K562 (cell line): ENCODE results near the gene TOM1L1. TPM values are rescaled to one million over a fixed set of nuclear protein-coding genes. Genes with fewer than 3 reads are reported as not detected.

Experiments used
- ATAC-seq: fragments of 200-7000 bp; cut with Tn5 transposase; 3 replicates; pipeline ENCODE4 v1.9.1; 2020; ENCODE audit warnings: moderate library complexity
- BruUV-seq: library from RNA; stranded (reverse); fragments of 400-500 nt; replicated peaks from 2 replicates; lab custom pipeline; 2021; lab: Mats Ljungman, UMichigan
- CTCF ChIA-PET: fragments of 300-600 bp; formaldehyde crosslinking; extraction: SDS; loops from one replicate; lab custom pipeline; 2021; ENCODE audit warnings: low intra/inter-chr PET ratio; lab: Yijun Ruan, JAX
- POLR2A ChIA-PET: fragments of 300-600, 350-650 bp; sonication (Branson Sonifier 250); formaldehyde crosslinking; extraction: SDS; loops from one replicate; lab custom pipeline; 2021; ENCODE audit warnings: antibody characterized with exemption, inconsistent platforms; lab: Yijun Ruan, JAX
- DNase-seq, 4 experiments: peaks; one replicate each; pipeline versions ENCODE4 v3.0.0 to v3.0.0-alpha.2; 2011 to 2018; ENCODE audit warnings: low spot score in 3 of 4, mixed read lengths in 3 of 4; ENCODE audit errors: extremely low read depth in 1 of 4
- FAIRE-seq: peaks from 2 replicates; lab custom pipeline; 2011; peaks lifted over from hg19 to GRCh38; lab: Jason Lieb, UNC
- H2AFZ ChIP-seq: 2 replicates; pipeline ENCODE4 v1.6.0; 2011; ENCODE audit warnings: low read depth, low read length, control low read depth, inconsistent platforms
- H3K27ac ChIP-seq: fragments of 200-600 bp; 3 replicates; pipeline ENCODE4 v1.8.0; 2011; ENCODE audit warnings: low read depth, mild to moderate bottlenecking, control low read depth, inconsistent platforms, low read length, moderate library complexity, mixed read lengths; ENCODE audit errors: extremely low read depth
- H3K27me3 ChIP-seq, 2 experiments: fragments of 300-600 bp in 1 of 2; 2 replicates in 1 of 2; 3 replicates in 1 of 2; pipeline versions ENCODE4 v1.6.0 to v1.8.0; 2011; ENCODE audit warnings: inconsistent platforms in 2 of 2, low read length in 2 of 2, mild to moderate bottlenecking in 1 of 2, mixed read lengths in 1 of 2, moderate library complexity in 1 of 2; ENCODE audit not compliant: control insufficient read depth in 2 of 2, insufficient read depth in 2 of 2
- H3K36me3 ChIP-seq: fragments of 300-600 bp; 3 replicates; pipeline ENCODE4 v1.8.0; 2011; ENCODE audit warnings: mild to moderate bottlenecking, low read length, inconsistent platforms; ENCODE audit not compliant: control insufficient read depth, insufficient read depth
- H3K4me1 ChIP-seq, 2 experiments: fragments of 200-600 bp in 1 of 2; replicated peaks in 1 of 2; 2 replicates in 1 of 2; 3 replicates in 1 of 2; pipeline versions ENCODE4 v1.5.1 to v1.8.0; 2011; ENCODE audit warnings: inconsistent platforms in 2 of 2, low read length in 2 of 2, mild to moderate bottlenecking in 1 of 2, mixed read lengths in 1 of 2, moderate library complexity in 1 of 2; ENCODE audit not compliant: control insufficient read depth in 2 of 2, insufficient read depth in 2 of 2
- H3K4me2 ChIP-seq: 2 replicates; pipeline ENCODE4 v1.6.1; 2011; ENCODE audit warnings: low read length, control low read depth, inconsistent platforms, mixed read lengths; ENCODE audit not compliant: insufficient read depth
- H3K4me3 ChIP-seq: fragments of 200-600 bp; sonication (generic), shearing (Covaris generic); 2 replicates; pipeline ENCODE4 v1.5.1; 2016; ENCODE audit warnings: control low read depth, inconsistent platforms
- H3K79me2 ChIP-seq: fragments of 200-600 bp; 3 replicates; pipeline ENCODE4 v1.8.0; 2011; ENCODE audit warnings: low read length, inconsistent platforms; ENCODE audit not compliant: control insufficient read depth, insufficient read depth
- H3K9ac ChIP-seq, 2 experiments: 2 replicates each; pipeline versions ENCODE4 v1.6.0 to v1.6.1; 2011; ENCODE audit warnings: low read depth in 2 of 2, low read length in 2 of 2, control low read depth in 1 of 2, inconsistent platforms in 1 of 2, mild to moderate bottlenecking in 1 of 2, mixed read lengths in 1 of 2; ENCODE audit not compliant: insufficient read depth in 1 of 2
- H3K9me1 ChIP-seq: one replicate; pipeline ENCODE4 v1.6.0; 2011; ENCODE audit warnings: inconsistent platforms, mild to moderate bottlenecking, low read length, moderate library complexity; ENCODE audit not compliant: control insufficient read depth, insufficient read depth
- H3K9me3 ChIP-seq: replicated peaks from 2 replicates; pipeline ENCODE4 v1.5.1; 2011; ENCODE audit warnings: low read depth, low read length, inconsistent platforms; ENCODE audit not compliant: control insufficient read depth, insufficient read depth
- H4K20me1 ChIP-seq: replicated peaks from 2 replicates; pipeline ENCODE4 v1.6.1; 2011; ENCODE audit warnings: low read length, inconsistent platforms, mixed read lengths; ENCODE audit not compliant: control insufficient read depth, insufficient read depth
- CBX2 ChIP-seq: fragments of 200-600 bp; sonication (generic); IDR thresholded peaks from one replicate; pipeline ENCODE4 v1.6.1; 2012; ENCODE audit warnings: mild to moderate bottlenecking, low read length, inconsistent platforms; ENCODE audit not compliant: insufficient read depth, poor library complexity, severe bottlenecking
- KDM1A ChIP-seq, 2 experiments: fragments of 450-650 bp; IDR thresholded peaks; 2 replicates each; pipeline ENCODE4 v1.6.1; 2016; ENCODE audit warnings: mild to moderate bottlenecking in 2 of 2
- SIX5 ChIP-seq, 2 experiments: IDR thresholded peaks; 2 replicates each; pipeline ENCODE4 v1.6.1; 2011; ENCODE audit warnings: low read length in 2 of 2, borderline replicate concordance in 1 of 2, low read depth in 1 of 2, mild to moderate bottlenecking in 1 of 2, moderate library complexity in 1 of 2; ENCODE audit not compliant: insufficient read depth in 1 of 2
- TRIM28 ChIP-seq: fragments of 450-650 bp; IDR thresholded peaks from 2 replicates; pipeline ENCODE4 v1.6.1; 2017
- U2AF2 ChIP-seq: fragments of 200-400 bp; formaldehyde crosslinking; optimal IDR thresholded peaks from 2 replicates; pipeline ENCODE3; 2017; ENCODE audit warnings: low read depth, mild to moderate bottlenecking, low read length
- ZFP36 ChIP-seq: fragments of 150-350 bp; IDR thresholded peaks from 2 replicates; pipeline ENCODE4 v1.6.1; 2018; ENCODE audit warnings: low read length, low read depth; ENCODE audit not compliant: partially characterized antibody
- ZNF696 ChIP-seq: fragments of 250-450 bp; sonication (Bioruptor Pico); conservative IDR thresholded peaks from 2 replicates; pipeline ENCODE4 v1.4.0; 2020; ENCODE audit warnings: mild to moderate bottlenecking, moderate library complexity
- WGBS: fragments of 100-300 bp; shearing (Covaris generic); methylation state at CpG from one replicate; pipeline ENCODE4 v1.1.6; 2016; ENCODE audit warnings: low coverage, mixed read lengths; ENCODE audit not compliant: insufficient coverage; ENCODE audit errors: missing lambda C conversion rate; 5-methylcytosine and 5-hydroxymethylcytosine counted together
- in situ Hi-C: fragments of 300-500 bp; cut with MboI; formaldehyde crosslinking; loops from 4 replicates; pipeline ENCODE4 v1.15.0; 2018; ENCODE audit warnings: inconsistent platforms, mixed read lengths
- intact Hi-C: fragments of 100-400 bp; cut with micrococcal nuclease; formaldehyde crosslinking; loops from 2 replicates; pipeline ENCODE4 v1.14.2; 2022
- polyA plus RNA-seq, 8 experiments: library from polyadenylated mRNA; depleted of rRNA in 4 of 8; stranded (reverse) in 5 of 8; unstranded in 3 of 8; fragments of >200 nt; fragmentation: Nextera tagmentation in 2 of 8; fragmentation: Illumina TruSeq in 1 of 8; extraction: Ambion mirVana in 2 of 8; extraction: Trizol in 1 of 8; gene quantifications; 2 replicates each; pipeline versions ENCODE4 v1.2.1 to v1.2.3, GENCODE V29; 2011 to 2014; ENCODE audit warnings: inconsistent platforms in 1 of 8, missing spikeins in 1 of 8
- total RNA-seq, 7 experiments: library from RNA; depleted of rRNA in 6 of 7; stranded (reverse); fragments of >200 nt in 6 of 7; fragmentation: Illumina TruSeq in 2 of 7; extraction: Trizol in 2 of 7; gene quantifications; 2 replicates each; pipeline versions ENCODE4 v1.2.1 to v1.2.3, GENCODE V29; 2011 to 2021; ENCODE audit warnings: low replicate concordance in 1 of 7
- TF ChIP-seq, protein P1 (sequence below): sonication (generic); IDR thresholded peaks from 2 replicates; pipeline ENCODE4 v1.6.1; 2016
- TF ChIP-seq, protein P2 (sequence below), 3 experiments: IDR thresholded peaks in 2 of 3; conservative IDR thresholded peaks in 1 of 3; 2 replicates each; pipeline ENCODE4 v1.5.1; 2011 to 2012; ENCODE audit warnings: low read length in 3 of 3, mild to moderate bottlenecking in 3 of 3, control low read depth in 2 of 3, improper control_type of control experiment in 1 of 3, inconsistent platforms in 1 of 3, low read depth in 1 of 3, mixed read lengths in 1 of 3, moderate library complexity in 1 of 3; ENCODE audit not compliant: insufficient read depth in 2 of 3

Gene TOM1L1
- total and polyA plus RNA-seq, 9 of the 15 experiments (the other 6 are each of a cell fraction or from before 2014, with no cell fraction given) = 21.3 to 74.3 (median 31.0) TPM

DNA sequence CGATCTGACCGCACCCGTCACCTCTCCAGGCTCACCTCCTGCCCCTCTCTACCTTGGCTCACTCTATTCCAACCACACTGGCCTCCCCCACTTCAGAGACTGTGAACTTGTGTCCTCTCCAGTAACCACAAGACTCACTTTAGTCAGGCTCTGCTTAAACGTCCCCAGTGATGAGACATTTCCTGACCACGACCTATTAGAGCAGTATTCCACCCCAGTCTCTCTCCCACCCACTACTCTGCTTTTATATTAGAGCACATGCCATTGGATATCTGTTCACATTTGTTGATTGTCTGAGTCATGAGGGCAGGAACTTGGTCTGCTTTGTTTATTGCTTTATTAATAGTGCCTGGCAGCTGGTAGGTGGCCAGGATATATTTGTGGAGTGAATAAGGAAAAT is 47.7 kb downstream of the TOM1L1 start:
- TF ChIP-seq, protein P1, sequence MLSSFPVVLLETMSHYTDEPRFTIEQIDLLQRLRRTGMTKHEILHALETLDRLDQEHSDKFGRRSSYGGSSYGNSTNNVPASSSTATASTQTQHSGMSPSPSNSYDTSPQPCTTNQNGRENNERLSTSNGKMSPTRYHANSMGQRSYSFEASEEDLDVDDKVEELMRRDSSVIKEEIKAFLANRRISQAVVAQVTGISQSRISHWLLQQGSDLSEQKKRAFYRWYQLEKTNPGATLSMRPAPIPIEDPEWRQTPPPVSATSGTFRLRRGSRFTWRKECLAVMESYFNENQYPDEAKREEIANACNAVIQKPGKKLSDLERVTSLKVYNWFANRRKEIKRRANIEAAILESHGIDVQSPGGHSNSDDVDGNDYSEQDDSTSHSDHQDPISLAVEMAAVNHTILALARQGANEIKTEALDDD = peak; percentile 40
- no peak for TF ChIP-seq TRIM28
- TF ChIP-seq KDM1A (IDR thresholded peaks at IDR 0.05) = peak; percentile 26 to 42; a peak in 1 of 4 replicates
- no peak overlapping the region for H3K4me3 ChIP-seq
- ChIA-PET POLR2A (no interaction called here), CTCF (no interaction called here)
- no peaks in the 10 kb centered on the region for H3K27me3 ChIP-seq
- H3K27ac ChIP-seq = no peak overlapping the region
- peaks cover 18% of the 10 kb centered on the region; the same call in 2 of the 3 replicates for H3K36me3 ChIP-seq
- in situ Hi-C loops (no loop called here), intact Hi-C loops (no loop called here)
- ATAC-seq (peak; percentile 45), DNase-seq (peak in 2 of 4 experiments; percentile 14 to 28), FAIRE-seq (peak; percentile 29)
- H2AFZ ChIP-seq = no peak overlapping the region
- no peaks in the 10 kb centered on the region for H4K20me1 ChIP-seq
- H3K79me2 ChIP-seq = no peaks in the 10 kb centered on the region
- no peaks in the 10 kb centered on the region for H3K9me3 ChIP-seq
- BruUV-seq = no TSS peak
- WGBS = 57% methylated on average over 5 of the region's 5 CpGs
- no peaks in the 10 kb centered on the region for H3K9me1 ChIP-seq
- H3K4me2 ChIP-seq = no peak overlapping the region
- H3K9ac ChIP-seq = no peak overlapping the region
- peaks cover 0 to 3% of the 10 kb centered on the region in 2 experiments; a peak in 3 of 5 replicates for H3K4me1 ChIP-seq

DNA sequence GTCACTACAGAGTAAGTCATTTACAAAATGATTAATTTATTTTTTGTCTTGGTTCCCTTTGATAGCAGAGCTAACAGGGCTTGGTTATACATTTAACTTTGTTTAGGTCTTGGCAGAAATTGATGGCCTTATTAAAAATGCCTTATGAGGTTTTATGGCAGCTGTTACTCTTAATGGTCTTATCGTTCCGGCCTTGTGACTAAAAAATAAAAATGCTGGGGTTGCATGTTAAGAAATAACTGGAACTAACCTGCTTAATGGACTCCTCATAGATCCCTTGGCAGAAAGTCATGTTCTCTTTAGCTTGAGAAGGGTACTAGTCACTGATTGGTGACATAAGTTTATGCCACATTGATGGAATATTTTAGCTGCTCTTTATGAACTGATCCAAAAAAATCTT is 49.5 kb downstream of the TOM1L1 start:
- ChIA-PET CTCF (no interaction called here), POLR2A (interaction anchor here (1.0 to 1.7 kb wide), 2 partner anchors 10 to 20 kb away, joined by 4 to 5 read pairs; no protein-coding TSS in a partner anchor)
- no peak overlapping the region for H3K9ac ChIP-seq
- no peak overlapping the region for H2AFZ ChIP-seq
- H3K9me1 ChIP-seq = no peaks in the 10 kb centered on the region
- intact Hi-C loops = no loop called here
- FAIRE-seq = no peak
- no peak overlapping the region for H3K4me2 ChIP-seq
- H3K36me3 ChIP-seq = peaks cover 28% of the 10 kb centered on the region; the same call in 2 of the 3 replicates
- no TSS peak for BruUV-seq
- H3K27me3 ChIP-seq = no peaks in the 10 kb centered on the region
- no peak overlapping the region for H3K4me3 ChIP-seq
- no peak overlapping the region for H3K27ac ChIP-seq
- no peaks in the 10 kb centered on the region for H4K20me1 ChIP-seq
- no peaks in the 10 kb centered on the region for H3K79me2 ChIP-seq
- WGBS = 93% methylated on average over 2 of the region's 2 CpGs
- no peaks in the 10 kb centered on the region; a peak in 2 of 5 replicates for H3K4me1 ChIP-seq
- H3K9me3 ChIP-seq = no peaks in the 10 kb centered on the region
- in situ Hi-C loops = no loop called here
- DNase-seq = no peak
- no peak for ATAC-seq
- TF ChIP-seq ZFP36 = no peak
- TF ChIP-seq, protein P2, sequence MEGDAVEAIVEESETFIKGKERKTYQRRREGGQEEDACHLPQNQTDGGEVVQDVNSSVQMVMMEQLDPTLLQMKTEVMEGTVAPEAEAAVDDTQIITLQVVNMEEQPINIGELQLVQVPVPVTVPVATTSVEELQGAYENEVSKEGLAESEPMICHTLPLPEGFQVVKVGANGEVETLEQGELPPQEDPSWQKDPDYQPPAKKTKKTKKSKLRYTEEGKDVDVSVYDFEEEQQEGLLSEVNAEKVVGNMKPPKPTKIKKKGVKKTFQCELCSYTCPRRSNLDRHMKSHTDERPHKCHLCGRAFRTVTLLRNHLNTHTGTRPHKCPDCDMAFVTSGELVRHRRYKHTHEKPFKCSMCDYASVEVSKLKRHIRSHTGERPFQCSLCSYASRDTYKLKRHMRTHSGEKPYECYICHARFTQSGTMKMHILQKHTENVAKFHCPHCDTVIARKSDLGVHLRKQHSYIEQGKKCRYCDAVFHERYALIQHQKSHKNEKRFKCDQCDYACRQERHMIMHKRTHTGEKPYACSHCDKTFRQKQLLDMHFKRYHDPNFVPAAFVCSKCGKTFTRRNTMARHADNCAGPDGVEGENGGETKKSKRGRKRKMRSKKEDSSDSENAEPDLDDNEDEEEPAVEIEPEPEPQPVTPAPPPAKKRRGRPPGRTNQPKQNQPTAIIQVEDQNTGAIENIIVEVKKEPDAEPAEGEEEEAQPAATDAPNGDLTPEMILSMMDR (IDR thresholded peaks at IDR 0.05 in 2 of 3, conservative IDR thresholded peaks at IDR 0.05 in 1 of 3; ENCODE audit: insufficient read depth in 2 of 3, low read depth in 1 of 3, low read length in 3 of 3) = no peak
- TF ChIP-seq U2AF2 = no peak
- no peak for TF ChIP-seq CBX2
- TF ChIP-seq ZNF696 (CRISPR knock-in tag) = no peak
- no peak for TF ChIP-seq SIX5 (IDR thresholded peaks at IDR 0.05; ENCODE audit: borderline replicate concordance in 1 of 2, insufficient read depth in 1 of 2, low read depth in 1 of 2, low read length in 2 of 2)
